A673 (cell line): ENCODE measurements around the gene ENDOD1. TPM values are rescaled to one million over a fixed set of nuclear protein-coding genes. Genes with fewer than 3 reads are reported as not detected.

Source experiments
- BruUV-seq: library from RNA; stranded (reverse); fragments of 400-500 nt; replicated peaks from 2 replicates; lab custom pipeline; 2021; lab: Mats Ljungman, UMichigan
- CTCF ChIA-PET: fragments of 300-600 bp; sonication (Branson Sonifier 250); formaldehyde crosslinking; loops from one replicate; lab custom pipeline; 2022; ENCODE audit warnings: antibody characterized with exemption; lab: Charles Lee
- POLR2A ChIA-PET: fragments of 300-600 bp; sonication (Branson Sonifier 250); formaldehyde crosslinking; loops from one replicate; lab custom pipeline; 2022; ENCODE audit warnings: antibody characterized with exemption; ENCODE audit not compliant: low non-redundant PET; lab: Charles Lee
- DNase-seq: peaks from one replicate; pipeline ENCODE4 v3.0.0-alpha.2; 2015; ENCODE audit warnings: low spot score
- H3K27ac ChIP-seq: fragments of 200-600 bp; sonication (generic); 2 replicates; pipeline ENCODE4 v1.5.1; 2016; ENCODE audit warnings: mixed run types, low read depth, mild to moderate bottlenecking, mixed read lengths, antibody characterized with exemption, low read length; ENCODE audit not compliant: poor library complexity, severe bottlenecking
- H3K27me3 ChIP-seq: fragments of 200-600 bp; sonication (generic); replicated peaks from 2 replicates; pipeline ENCODE4 v1.6.1; 2017; ENCODE audit warnings: mixed run types, low read depth, mild to moderate bottlenecking, mixed read lengths, antibody characterized with exemption, low read length; ENCODE audit not compliant: insufficient read depth, poor library complexity
- H3K36me3 ChIP-seq: fragments of 200-600 bp; sonication (generic); 2 replicates; pipeline ENCODE4 v1.6.1; 2016; ENCODE audit warnings: mixed run types, mild to moderate bottlenecking, mixed read lengths, antibody characterized with exemption, low read length; ENCODE audit not compliant: insufficient read depth, poor library complexity, severe bottlenecking
- H3K4me1 ChIP-seq: fragments of 200-600 bp; sonication (generic); 2 replicates; pipeline ENCODE4 v1.6.1; 2017; ENCODE audit warnings: mixed run types, mild to moderate bottlenecking, mixed read lengths, antibody characterized with exemption, low read length; ENCODE audit not compliant: insufficient read depth, poor library complexity, severe bottlenecking
- H3K4me3 ChIP-seq: fragments of 200-600 bp; sonication (generic); 2 replicates; pipeline ENCODE4 v1.5.1; 2016; ENCODE audit warnings: low read depth, mixed run types, mild to moderate bottlenecking, mixed read lengths, low read length; ENCODE audit not compliant: poor library complexity, severe bottlenecking
- H3K9me3 ChIP-seq: fragments of 200-600 bp; sonication (generic); 2 replicates; pipeline ENCODE4 v1.6.1; 2016; ENCODE audit warnings: mixed run types, low read depth, mild to moderate bottlenecking, mixed read lengths, antibody characterized with exemption, low read length; ENCODE audit not compliant: poor library complexity, severe bottlenecking
- EZH2 ChIP-seq: fragments of 200-600 bp; sonication (generic); IDR thresholded peaks from 2 replicates; pipeline ENCODE4 v1.6.1; 2017; ENCODE audit warnings: borderline replicate concordance, low read depth, mild to moderate bottlenecking, mixed read lengths, antibody characterized with exemption, low read length; ENCODE audit not compliant: poor library complexity, severe bottlenecking
- intact Hi-C: fragments of 100-400 bp; cut with micrococcal nuclease; formaldehyde crosslinking; loops from one replicate; pipeline ENCODE4 v1.10.0; 2022; ENCODE audit not compliant: unreplicated experiment
- total RNA-seq: library from RNA; stranded (reverse); gene quantifications from 2 replicates; pipeline ENCODE4 v1.2.3, GENCODE V29; 2021
- TF ChIP-seq, protein P1 (sequence below): fragments of 300-800, 200-600 bp; sonication (generic); conservative IDR thresholded peaks from 2 replicates; pipeline ENCODE4 v1.5.1; 2017; ENCODE audit warnings: low read depth, mild to moderate bottlenecking, antibody characterized with exemption, low read length, moderate library complexity, mixed read lengths

The ENDOD1 gene
- total RNA-seq, 1 experiment from 2014 or later: 7.3 TPM

- BruUV-seq: no TSS peak
- CTCF ChIA-PET: interaction anchor here (0.6 to 2.0 kb wide), 9 partner anchors 12 to 638 kb away, joined by 3 to 10 read pairs (median 5); partner anchors contain the start of genes CWC15, ENDOD1 and KDM4D
- intact Hi-C loops: loop anchor here (5.0 to 10.0 kb wide), 2 partner anchors 292 to 1361 kb away; no protein-coding TSS in a partner anchor
- peak within 1 kb of the TSS; percentile 68 for H3K4me3 ChIP-seq
- peak within 1 kb of the TSS; percentile 86 for H3K27ac ChIP-seq
- no peaks in the 10 kb centered on the region for H3K36me3 ChIP-seq
- H3K9me3 ChIP-seq: no peaks in the 10 kb centered on the region
- no peak for DNase-seq
- POLR2A ChIA-PET: no interaction called here
- TF ChIP-seq, protein P1, sequence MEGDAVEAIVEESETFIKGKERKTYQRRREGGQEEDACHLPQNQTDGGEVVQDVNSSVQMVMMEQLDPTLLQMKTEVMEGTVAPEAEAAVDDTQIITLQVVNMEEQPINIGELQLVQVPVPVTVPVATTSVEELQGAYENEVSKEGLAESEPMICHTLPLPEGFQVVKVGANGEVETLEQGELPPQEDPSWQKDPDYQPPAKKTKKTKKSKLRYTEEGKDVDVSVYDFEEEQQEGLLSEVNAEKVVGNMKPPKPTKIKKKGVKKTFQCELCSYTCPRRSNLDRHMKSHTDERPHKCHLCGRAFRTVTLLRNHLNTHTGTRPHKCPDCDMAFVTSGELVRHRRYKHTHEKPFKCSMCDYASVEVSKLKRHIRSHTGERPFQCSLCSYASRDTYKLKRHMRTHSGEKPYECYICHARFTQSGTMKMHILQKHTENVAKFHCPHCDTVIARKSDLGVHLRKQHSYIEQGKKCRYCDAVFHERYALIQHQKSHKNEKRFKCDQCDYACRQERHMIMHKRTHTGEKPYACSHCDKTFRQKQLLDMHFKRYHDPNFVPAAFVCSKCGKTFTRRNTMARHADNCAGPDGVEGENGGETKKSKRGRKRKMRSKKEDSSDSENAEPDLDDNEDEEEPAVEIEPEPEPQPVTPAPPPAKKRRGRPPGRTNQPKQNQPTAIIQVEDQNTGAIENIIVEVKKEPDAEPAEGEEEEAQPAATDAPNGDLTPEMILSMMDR: no peak
- H3K27me3 ChIP-seq: peaks cover under 1% of the 10 kb centered on the region
- H3K4me1 ChIP-seq: peaks cover 9% of the 10 kb centered on the region
Observed at GRCh38 chr11:95066716-95067038, 23.0 kb upstream of the ENDOD1 start, which contains the start of gene SRSF8. SRSF8 (plus strand) TSS chr11:95066919; CDS start chr11:95067227, 308 bp downstream.

DNA sequence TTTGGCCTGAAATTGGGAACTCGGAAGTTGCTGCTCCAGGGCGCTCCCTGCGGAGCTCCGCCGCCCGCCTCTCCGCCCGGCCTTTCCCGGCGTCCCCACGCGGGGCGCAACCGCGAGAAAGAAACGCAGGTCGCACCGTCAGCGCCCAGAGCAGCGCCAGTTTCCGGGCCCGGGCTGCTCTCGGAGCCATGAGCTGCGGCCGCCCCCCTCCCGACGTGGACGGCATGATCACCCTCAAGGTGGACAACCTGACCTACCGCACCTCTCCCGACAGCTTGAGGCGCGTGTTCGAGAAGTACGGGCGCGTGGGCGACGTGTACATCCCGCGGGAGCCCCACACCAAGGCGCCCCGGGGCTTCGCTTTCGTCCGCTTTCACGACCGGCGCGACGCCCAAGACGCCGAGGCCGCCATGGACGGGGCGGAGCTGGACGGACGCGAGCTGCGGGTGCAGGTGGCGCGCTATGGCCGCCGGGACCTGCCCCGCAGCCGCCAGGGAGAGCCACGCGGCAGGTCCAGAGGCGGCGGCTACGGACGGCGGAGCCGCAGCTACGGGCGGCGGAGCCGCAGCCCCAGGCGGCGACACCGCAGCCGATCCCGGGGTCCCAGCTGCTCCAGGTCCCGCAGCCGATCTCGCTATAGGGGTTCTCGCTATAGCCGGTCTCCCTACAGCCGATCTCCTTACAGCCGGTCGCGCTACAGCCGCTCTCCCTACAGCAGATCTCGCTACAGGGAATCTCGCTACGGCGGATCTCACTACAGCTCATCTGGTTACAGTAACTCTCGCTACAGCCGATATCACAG is 22.4 kb upstream of the ENDOD1 start:
- Histone ChIP-seq H3K27me3 (no peaks in the 10 kb centered on the region), H3K36me3 (no peaks in the 10 kb centered on the region), H3K27ac (peak overlapping the region; percentile 86), H3K4me1 (peaks cover 9% of the 10 kb centered on the region), H3K9me3 (no peaks in the 10 kb centered on the region), H3K4me3 (peak overlapping the region; percentile 68)
- intact Hi-C loops: loop anchor here (5.0 to 10.0 kb wide), 2 partner anchors 292 to 1360 kb away; no protein-coding TSS in a partner anchor
- POLR2A ChIA-PET: interaction anchor here (0.7 kb wide), 1 partner anchor 93 kb away, joined by 4 read pairs; no protein-coding TSS in a partner anchor
- CTCF ChIA-PET: interaction anchor here (0.6 to 2.0 kb wide), 10 partner anchors 11 to 1322 kb away, joined by 3 to 10 read pairs (median 4); partner anchors contain the start of genes CCDC82, CWC15, ENDOD1 and KDM4D
- TF ChIP-seq, protein P1: peak; percentile 64
- TF ChIP-seq EZH2: no peak
- peak; percentile 89 for DNase-seq
- BruUV-seq: no TSS peak

DNA sequence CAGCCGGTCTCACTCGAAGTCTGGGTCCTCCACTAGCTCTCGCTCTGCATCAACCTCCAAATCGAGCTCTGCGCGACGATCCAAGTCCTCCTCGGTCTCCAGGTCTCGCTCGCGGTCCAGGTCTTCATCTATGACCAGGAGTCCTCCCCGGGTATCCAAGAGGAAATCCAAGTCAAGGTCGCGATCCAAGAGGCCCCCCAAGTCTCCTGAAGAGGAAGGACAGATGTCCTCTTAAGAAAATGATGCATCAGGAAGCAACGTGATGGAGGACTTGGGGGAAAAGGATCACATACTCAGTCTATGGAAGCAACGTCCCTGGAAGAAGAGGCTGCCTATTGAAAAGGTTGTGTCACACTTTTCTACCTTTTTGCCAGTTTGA is 21.8 kb upstream of the ENDOD1 start:
- no peaks in the 10 kb centered on the region for H3K27me3 ChIP-seq
- DNase-seq: no peak
- POLR2A ChIA-PET: interaction anchor here (0.7 kb wide), 1 partner anchor 94 kb away, joined by 4 read pairs; no protein-coding TSS in a partner anchor
- no TSS peak for BruUV-seq
- intact Hi-C loops: loop anchor here (1.0 to 10.0 kb wide), 6 partner anchors 71 to 1359 kb away; no protein-coding TSS in a partner anchor
- CTCF ChIA-PET: interaction anchor here (0.6 to 2.0 kb wide), 6 partner anchors 11 to 637 kb away, joined by 3 to 10 read pairs (median 6); partner anchors contain the start of genes CWC15, ENDOD1 and KDM4D
- H3K4me1 ChIP-seq: peaks cover 9% of the 10 kb centered on the region
- no peaks in the 10 kb centered on the region for H3K36me3 ChIP-seq
- TF ChIP-seq, protein P1: no peak
- TF ChIP-seq EZH2: no peak
- H3K27ac ChIP-seq: peak overlapping the region; percentile 86
- H3K9me3 ChIP-seq: no peaks in the 10 kb centered on the region
- H3K4me3 ChIP-seq: peak overlapping the region; percentile 68
